Hepatocyte (in vitro differentiated cells): ENCODE data around the gene NR3C2.

Experiments used
- CTCF ChIP-seq: fragments of 200-600 bp; sonication (generic); IDR thresholded peaks from 2 replicates; pipeline ENCODE4 v1.5.1; 2016; ENCODE audit warnings: antibody characterized with exemption, mild to moderate bottlenecking; ENCODE audit not compliant: poor library complexity
- EZH2phosphoT487 ChIP-seq: fragments of 200-600 bp; sonication (generic); IDR thresholded peaks from one replicate; pipeline ENCODE4 v1.6.1; 2018; ENCODE audit warnings: antibody characterized with exemption, mild to moderate bottlenecking, low read depth, moderate library complexity; ENCODE audit not compliant: unreplicated experiment, severe bottlenecking

GRCh38 chr4:148205476-148205875 is 236.7 kb downstream of the NR3C2 start:
- TF ChIP-seq CTCF, result no peak
- TF ChIP-seq EZH2phosphoT487, result no peak
